IgD-negative memory B cell (primary cell): ENCODE data around the gene SPEN. TPM values are rescaled to one million over a fixed set of nuclear protein-coding genes. Genes with fewer than 3 reads are reported as not detected.

ENCODE experiments used
- H3K27ac Mint-ChIP-seq, 3 donors: one replicate each; pipeline ENCODE4 v1.8.0; 2020 to 2022; ENCODE audit warnings: mild to moderate bottlenecking in 3 of 3, mixed read lengths in 3 of 3, moderate library complexity in 1 of 3
- H3K27me3 Mint-ChIP-seq: one replicate; pipeline ENCODE4 v1.8.0; 2021; ENCODE audit warnings: mixed read lengths
- H3K36me3 Mint-ChIP-seq: one replicate; pipeline ENCODE4 v1.8.0; 2020; ENCODE audit warnings: mild to moderate bottlenecking, mixed read lengths
- H3K4me1 Mint-ChIP-seq, 3 donors: one replicate each; pipeline ENCODE4 v1.8.0; 2020 to 2022; ENCODE audit warnings: mixed read lengths in 3 of 3, mild to moderate bottlenecking in 1 of 3
- H3K4me3 Mint-ChIP-seq, 4 donors: one replicate each; pipeline ENCODE4 v1.8.0; 2020 to 2022; ENCODE audit warnings: mild to moderate bottlenecking in 4 of 4, mixed read lengths in 4 of 4, moderate library complexity in 3 of 4
- H3K9me3 Mint-ChIP-seq, 3 donors: one replicate each; pipeline ENCODE4 v1.8.0; 2020 to 2021; ENCODE audit warnings: mixed read lengths in 3 of 3, mild to moderate bottlenecking in 1 of 3
- polyA plus RNA-seq: library from polyadenylated mRNA; unstranded; fragments of 300-500 nt; fragmentation: Illumina TruSeq; gene quantifications from one replicate; pipeline ENCODE4 v1.2.3, GENCODE V29; 2021

The SPEN gene
- polyA plus RNA-seq, 1 donor from 2014 or later = 43.2 TPM

DNA sequence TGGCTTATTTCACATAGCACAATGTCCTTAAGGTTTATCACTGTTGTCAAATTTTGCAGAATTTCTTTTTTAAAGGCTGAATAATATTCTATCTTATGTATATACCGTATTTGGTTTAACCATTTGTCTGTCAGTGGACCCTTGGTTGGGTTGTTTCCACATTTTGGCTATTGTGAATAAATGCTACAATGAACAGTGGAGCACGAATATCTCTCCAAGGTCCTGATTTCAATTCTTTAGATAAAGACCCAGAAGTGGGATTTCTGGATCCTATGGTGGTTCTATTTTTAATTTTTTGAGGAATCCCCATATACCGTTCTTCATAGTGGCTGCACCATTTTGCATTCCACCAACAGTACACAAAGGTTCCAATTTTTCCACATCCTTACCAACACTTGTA, 134.2 kb downstream of the SPEN start:
- Mint-ChIP-seq H3K27ac (no peak overlapping the region), H3K4me1 (peaks cover 0 to 5% (median under 1%) of the 10 kb centered on the region in 3 donors), H3K36me3 (peaks cover 2% of the 10 kb centered on the region), H3K27me3 (peaks cover 2% of the 10 kb centered on the region), H3K4me3 (no peak overlapping the region), H3K9me3 (no peaks in the 10 kb centered on the region)

DNA sequence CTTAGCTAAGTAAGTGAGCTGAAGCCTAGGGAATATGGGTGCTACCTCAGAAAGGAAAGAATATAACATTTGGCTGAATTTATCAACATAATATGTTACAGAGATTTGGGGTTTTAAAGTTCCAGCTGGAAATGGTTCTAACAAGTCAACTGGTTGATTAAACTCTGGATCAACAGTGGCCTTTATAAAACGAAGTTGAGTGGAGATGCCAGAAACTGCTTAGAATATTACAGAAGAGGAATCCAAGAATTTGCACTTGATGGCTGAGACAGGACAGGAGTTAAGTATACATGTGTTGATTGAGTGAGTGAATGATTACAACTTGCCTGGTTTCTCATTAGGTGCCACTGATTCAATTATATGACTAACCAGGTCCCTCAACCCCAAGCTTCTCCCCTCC, 135.8 kb downstream of the SPEN start:
- Mint-ChIP-seq H3K27ac (no peak overlapping the region), H3K27me3 (peaks cover 2% of the 10 kb centered on the region), H3K9me3 (no peaks in the 10 kb centered on the region), H3K36me3 (peaks cover 2% of the 10 kb centered on the region), H3K4me1 (peaks cover 0 to under 1% (median 0%) of the 10 kb centered on the region in 3 donors), H3K4me3 (no peak overlapping the region)

DNA sequence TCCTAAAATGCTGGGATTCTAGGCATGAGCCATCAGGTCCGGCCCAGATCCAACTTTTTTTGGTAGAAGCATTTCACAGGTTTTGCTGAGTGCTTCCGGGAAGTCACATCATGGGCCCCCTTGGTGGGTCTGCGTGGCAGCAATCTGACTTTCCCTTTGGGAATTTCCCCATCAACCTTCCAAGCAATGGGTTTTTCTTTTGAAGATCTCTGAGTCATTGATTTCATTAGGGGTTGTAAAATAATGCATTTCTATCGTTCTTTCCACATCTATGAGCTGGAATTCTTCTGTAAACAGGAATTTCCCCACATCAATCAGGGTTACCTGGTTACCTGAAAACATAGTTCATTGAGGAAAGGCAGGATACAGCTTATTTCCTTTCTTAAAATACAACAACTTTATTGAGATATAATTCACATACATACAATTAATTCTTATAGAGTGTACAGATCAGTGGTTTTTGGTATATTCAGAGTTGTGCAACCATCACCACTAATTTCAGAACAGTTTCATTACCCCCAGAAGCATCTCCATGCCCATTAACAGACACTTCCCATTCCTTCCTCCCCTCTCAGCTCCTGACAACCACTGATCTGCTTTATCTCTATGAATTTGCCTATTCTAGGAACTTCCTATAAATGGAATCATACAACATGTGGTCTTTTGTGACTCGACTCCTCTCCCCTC, 138.2 kb downstream of the SPEN start:
- H3K27me3 Mint-ChIP-seq = peaks cover 2% of the 10 kb centered on the region
- H3K9me3 Mint-ChIP-seq = peaks cover 0 to 1% (median 0%) of the 10 kb centered on the region in 3 donors
- H3K4me3 Mint-ChIP-seq = no peak overlapping the region
- peaks cover 2% of the 10 kb centered on the region for H3K36me3 Mint-ChIP-seq
- H3K27ac Mint-ChIP-seq = no peak overlapping the region
- H3K4me1 Mint-ChIP-seq = no peaks in the 10 kb centered on the region

DNA sequence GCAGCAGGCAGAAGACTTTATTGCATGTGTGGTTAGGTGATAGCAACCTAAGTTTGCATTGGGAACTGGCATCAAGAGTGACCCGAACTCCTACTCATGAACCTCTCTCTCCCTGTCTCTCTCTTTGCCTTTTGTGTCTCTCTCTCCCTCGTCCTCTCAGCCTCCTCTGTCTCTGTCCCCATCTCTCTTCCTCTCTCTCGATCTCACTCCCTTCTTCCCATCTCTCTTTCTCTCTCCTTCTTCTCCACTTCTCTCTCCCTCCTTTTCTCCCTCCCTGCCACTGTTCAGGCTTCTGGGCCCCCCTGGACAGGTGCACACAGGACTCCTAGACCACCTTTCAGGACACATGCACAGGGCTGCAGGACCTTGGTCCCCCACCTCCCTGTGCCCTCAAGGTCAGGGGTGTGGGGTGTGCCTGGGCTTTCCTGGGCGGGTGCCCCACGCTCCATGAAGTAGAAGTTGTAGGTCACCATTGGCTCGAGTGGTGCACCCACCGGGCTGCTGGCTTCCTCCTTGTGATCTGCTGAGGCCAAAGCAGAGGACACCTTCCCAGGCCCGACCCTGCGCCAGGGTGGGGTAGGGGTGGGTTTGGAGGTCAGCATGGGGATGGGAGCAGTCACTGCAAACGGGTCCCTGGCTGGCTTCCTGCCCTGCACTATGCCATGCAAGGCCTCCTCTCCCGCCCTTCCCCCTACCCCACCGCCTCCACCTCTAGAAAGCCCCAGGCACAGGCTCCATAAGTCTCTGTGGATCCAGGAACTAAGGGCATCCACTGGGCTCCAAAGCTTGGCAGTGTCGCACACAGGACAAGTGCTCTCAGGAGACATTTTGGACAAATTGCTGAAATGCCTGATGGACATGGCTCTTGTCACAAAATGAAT, 141.6 kb downstream of the SPEN start:
- no peak overlapping the region for H3K4me3 Mint-ChIP-seq
- H3K27me3 Mint-ChIP-seq = peaks cover 2% of the 10 kb centered on the region
- H3K27ac Mint-ChIP-seq = no peak overlapping the region
- H3K9me3 Mint-ChIP-seq = peaks cover 0 to 1% (median 0%) of the 10 kb centered on the region in 3 donors
- H3K4me1 Mint-ChIP-seq = no peaks in the 10 kb centered on the region
- H3K36me3 Mint-ChIP-seq = no peaks in the 10 kb centered on the region

DNA sequence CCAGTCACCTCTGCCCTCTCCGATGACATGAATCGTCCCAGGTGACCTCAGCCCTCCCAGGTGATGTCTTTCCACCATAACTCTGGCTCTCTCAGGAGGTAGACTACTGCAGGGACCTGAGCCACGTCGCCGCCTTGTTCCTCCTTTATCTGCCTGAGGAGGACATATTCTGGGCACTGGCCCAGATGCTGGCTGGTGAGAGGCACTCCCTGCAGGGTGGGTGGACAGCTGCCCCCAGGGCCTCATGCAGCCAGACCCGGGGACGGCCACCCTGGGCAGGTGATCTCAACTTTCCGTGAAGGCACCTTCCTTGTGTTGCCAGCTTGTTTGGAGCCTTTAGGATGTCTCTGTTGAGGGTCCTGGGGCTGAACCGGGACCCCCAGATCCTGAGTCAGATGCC, 142.3 kb downstream of the SPEN start:
- Mint-ChIP-seq H3K4me1 (no peaks in the 10 kb centered on the region), H3K4me3 (no peak overlapping the region), H3K9me3 (peaks cover 0 to 1% (median 0%) of the 10 kb centered on the region in 3 donors), H3K36me3 (no peaks in the 10 kb centered on the region), H3K27me3 (peaks cover 2% of the 10 kb centered on the region), H3K27ac (no peak overlapping the region)

Other genes with a start within 250 kb of the SPEN start
- 6.5 TPM for gene DDI2, start 230.2 kb upstream of the SPEN start, polyA plus RNA-seq
- 8.2 TPM for gene PLEKHM2, start 163.4 kb upstream of the SPEN start, polyA plus RNA-seq
- not detected for gene SLC25A34, start 111.4 kb upstream of the SPEN start, polyA plus RNA-seq
- not detected for gene TMEM82, start 105.2 kb upstream of the SPEN start, polyA plus RNA-seq
- gene FBLIM1, start 88.9 kb upstream of the SPEN start, polyA plus RNA-seq = not detected
- gene UQCRHL, start 40.1 kb upstream of the SPEN start, polyA plus RNA-seq = 1.3 TPM
- gene ZBTB17, start 128.4 kb downstream of the SPEN start, polyA plus RNA-seq = 30.5 TPM
- gene SRARP, start 156.5 kb downstream of the SPEN start, polyA plus RNA-seq = not detected
- gene HSPB7, start 170.3 kb downstream of the SPEN start, polyA plus RNA-seq = not detected
- gene CLCNKA, start 174.3 kb downstream of the SPEN start, polyA plus RNA-seq = not detected
- not detected for gene CLCNKB, start 196.1 kb downstream of the SPEN start, polyA plus RNA-seq
- gene FAM131C, start 225.9 kb downstream of the SPEN start, polyA plus RNA-seq = not detected